Activated naive CD4-positive, alpha-beta T cell treated with anti-CD3 and anti-CD28 coated beads, Interleukin-2, amount 50 U/mL, for 24 hours (primary cell): ENCODE measurements around the gene RUFY1.
"Not testable (repeated sequence)": the region's sequence is repeated elsewhere in the genome, so short reads cannot be mapped to it uniquely, and the experiment has no call there.

Experiments used
- H3K27ac Mint-ChIP-seq: one replicate; pipeline ENCODE4 v1.8.0; 2021; ENCODE audit warnings: mild to moderate bottlenecking, mixed read lengths
- H3K27me3 Mint-ChIP-seq: one replicate; pipeline ENCODE4 v1.8.0; 2021; ENCODE audit warnings: mixed read lengths
- H3K36me3 Mint-ChIP-seq: one replicate; pipeline ENCODE4 v1.8.0; 2021; ENCODE audit warnings: mixed read lengths
- H3K4me1 Mint-ChIP-seq: one replicate; pipeline ENCODE4 v1.8.0; 2021; ENCODE audit warnings: mixed read lengths
- H3K4me3 Mint-ChIP-seq: one replicate; pipeline ENCODE4 v1.8.0; 2021; ENCODE audit warnings: mild to moderate bottlenecking, mixed read lengths
- H3K9me3 Mint-ChIP-seq: one replicate; pipeline ENCODE4 v1.8.0; 2021; ENCODE audit warnings: mixed read lengths

The RUFY1 gene

DNA sequence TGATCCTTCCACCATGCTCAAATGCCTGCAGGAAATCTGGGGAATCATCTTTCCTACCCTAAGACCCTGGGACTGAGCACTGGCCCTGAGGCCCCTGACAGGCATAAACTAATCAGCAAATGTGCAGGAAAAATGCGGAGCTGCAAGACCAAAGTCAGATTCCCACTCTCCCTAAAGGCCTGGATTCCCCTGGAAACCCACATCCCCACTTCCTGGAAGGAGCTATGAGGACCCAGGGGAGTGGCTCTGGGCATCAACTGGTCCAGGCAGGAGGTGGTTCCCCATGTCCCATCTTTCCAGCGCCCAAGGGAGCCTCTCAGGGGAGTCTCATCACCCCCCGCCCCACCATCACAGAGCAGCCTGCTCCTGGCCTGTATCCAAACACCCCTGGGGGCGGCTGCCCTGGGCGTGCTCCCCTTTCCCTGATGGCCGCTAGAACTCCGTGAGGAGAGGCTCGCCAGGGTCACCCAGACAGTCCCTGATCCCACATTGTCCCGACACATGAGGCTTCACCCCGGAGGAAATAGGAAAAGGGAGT lies 98.9 kb downstream of the RUFY1 start:
- not testable (repeated sequence) for H3K9me3 Mint-ChIP-seq, H3K4me3 Mint-ChIP-seq, H3K27me3 Mint-ChIP-seq, H3K27ac Mint-ChIP-seq, H3K36me3 Mint-ChIP-seq, H3K4me1 Mint-ChIP-seq

GRCh38 chr5:179650245-179650644 lies 99.9 kb downstream of the RUFY1 start:
- not testable (repeated sequence) for H3K27ac Mint-ChIP-seq, H3K9me3 Mint-ChIP-seq, H3K36me3 Mint-ChIP-seq, H3K4me1 Mint-ChIP-seq, H3K4me3 Mint-ChIP-seq, H3K27me3 Mint-ChIP-seq

DNA sequence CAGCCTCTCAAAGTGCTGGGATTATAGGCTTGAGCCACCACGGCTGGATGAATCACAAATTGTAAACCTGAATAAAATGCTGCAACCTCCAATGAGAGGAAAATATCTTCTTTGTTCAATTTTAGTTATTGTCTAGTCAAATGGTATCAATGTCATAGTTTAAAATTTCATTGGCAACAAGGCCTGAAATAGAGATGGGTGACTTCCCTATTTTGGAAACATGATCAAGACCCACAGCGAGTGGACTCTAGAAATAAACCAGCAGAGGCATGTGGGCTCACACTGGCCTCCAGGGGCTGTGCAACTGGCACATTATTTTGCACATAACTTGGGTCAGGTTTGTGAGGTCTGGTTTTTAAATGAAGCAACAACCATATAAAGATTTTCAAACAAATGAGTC lies 102.8 kb downstream of the RUFY1 start:
- not testable (repeated sequence) for H3K27ac Mint-ChIP-seq, H3K36me3 Mint-ChIP-seq, H3K4me1 Mint-ChIP-seq, H3K4me3 Mint-ChIP-seq, H3K9me3 Mint-ChIP-seq, H3K27me3 Mint-ChIP-seq

DNA sequence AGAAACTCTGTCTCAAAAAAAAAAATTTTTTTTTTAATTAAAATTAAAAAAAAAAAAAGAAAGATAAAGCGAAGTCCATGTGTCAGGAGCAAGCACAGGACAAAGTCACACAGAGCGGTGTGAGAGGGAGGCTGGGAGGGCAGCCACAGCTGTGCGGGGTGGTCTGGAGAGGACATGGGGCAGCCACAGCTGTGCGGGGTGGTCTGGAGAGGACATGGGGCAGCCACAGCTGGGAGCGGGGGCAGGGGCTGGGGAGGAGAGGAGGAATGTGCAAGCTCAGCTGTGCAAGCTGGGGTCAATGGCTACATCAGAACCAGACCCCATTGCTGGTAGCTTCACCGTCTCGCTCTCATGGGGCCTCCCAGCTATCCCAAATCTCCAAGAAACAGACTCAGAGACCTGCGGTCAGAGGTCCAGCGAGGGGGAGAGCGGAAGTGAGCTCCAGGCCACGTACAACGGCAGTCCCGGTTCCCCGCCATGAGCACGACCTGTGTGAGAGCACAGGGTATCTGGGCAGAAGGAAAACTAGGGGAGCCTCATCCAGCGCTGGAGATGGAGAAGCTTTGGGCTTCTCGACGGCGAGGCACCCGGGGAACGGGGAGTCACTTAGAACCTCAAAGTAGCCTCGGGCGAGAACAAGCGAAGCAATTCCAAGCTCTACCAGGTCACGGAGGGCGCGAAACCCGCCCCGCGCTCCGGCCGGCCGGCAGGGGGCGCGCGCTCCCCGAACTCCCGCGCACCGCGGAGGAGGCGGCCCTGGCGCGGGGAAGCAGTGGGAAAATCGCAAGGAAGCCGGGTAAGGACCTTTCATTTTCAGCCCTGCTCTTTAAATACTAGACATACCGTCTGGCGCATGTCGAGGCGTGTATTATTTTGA lies 107.2 kb downstream of the RUFY1 start:
- H3K4me1 Mint-ChIP-seq, H3K36me3 Mint-ChIP-seq, H3K27me3 Mint-ChIP-seq, H3K27ac Mint-ChIP-seq, H3K9me3 Mint-ChIP-seq, H3K4me3 Mint-ChIP-seq: not testable (repeated sequence)

DNA sequence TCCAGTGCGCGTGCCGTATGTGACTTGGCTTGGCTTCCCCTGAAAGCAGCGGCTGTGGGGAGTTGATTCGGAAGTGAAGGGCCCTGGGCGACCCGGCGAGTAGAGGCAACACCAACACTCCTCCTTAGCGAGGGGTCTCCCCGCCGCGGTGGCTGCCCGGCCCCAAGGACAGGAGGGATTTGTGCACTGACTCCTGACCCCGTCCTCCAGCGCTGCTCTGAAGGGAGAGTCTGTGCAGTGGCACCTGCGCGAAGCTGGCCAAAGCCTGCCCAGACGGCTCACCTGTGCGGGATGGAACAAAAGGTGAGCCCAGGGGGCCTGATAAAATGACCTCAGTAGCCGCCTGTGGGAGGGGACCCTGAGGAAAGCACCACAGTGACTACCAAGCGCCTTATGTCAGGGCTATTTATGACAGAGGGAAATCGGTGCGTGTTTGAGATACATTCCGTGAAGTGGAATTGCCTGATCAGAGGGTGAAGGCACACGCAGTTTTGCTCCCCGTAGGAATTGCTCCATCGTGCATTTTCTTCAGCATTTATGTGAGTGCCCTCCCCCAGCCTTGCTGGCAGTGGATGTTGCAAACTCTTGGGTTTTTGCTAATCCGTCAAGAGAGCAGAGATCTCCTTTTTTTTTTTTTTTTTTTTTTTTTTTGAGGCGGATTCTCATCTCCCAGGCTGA lies 108.0 kb downstream of the RUFY1 start:
- H3K36me3 Mint-ChIP-seq, H3K9me3 Mint-ChIP-seq, H3K27ac Mint-ChIP-seq, H3K4me1 Mint-ChIP-seq, H3K27me3 Mint-ChIP-seq: not testable (repeated sequence)
- peak overlapping the region; percentile 83 for H3K4me3 Mint-ChIP-seq
